ENCODE data around the gene CAVIN3. TPM values are rescaled to one million over a fixed set of nuclear protein-coding genes. Genes with fewer than 3 reads are reported as not detected.
A peak's percentile ranks its signal among the peaks of the same experiment; 100 is the strongest.

CAVIN3 gene
- total RNA-seq, 1 experiment from 2014 or later = 41.5 TPM

GRCh38 chr11:6307876-6308275 is 12.4 kb downstream of the CAVIN3 start:
- ChIA-PET CTCF (interaction anchor here (1.0 to 4.1 kb wide), 9 partner anchors 9 to 71 kb away, joined by 5 to 36 read pairs (median 8); partner anchors contain the start of gene CAVIN3), POLR2A (no interaction called here)
- no peak overlapping the region for H3K27ac Mint-ChIP-seq
- DNase-seq (ENCODE audit: low spot score) (no peak), ATAC-seq (peak; percentile 22)
- H3K4me1 Mint-ChIP-seq = peaks cover 33% of the 10 kb centered on the region
- no peaks in the 10 kb centered on the region for H3K27me3 Mint-ChIP-seq (ENCODE audit: low read depth)
- no peaks in the 10 kb centered on the region for H3K36me3 Mint-ChIP-seq
- H3K9me3 Mint-ChIP-seq = 0 out of 2 replicates have a peak, but pooled peaks cover 3% of the 10 kb centered on the region
- H3K4me3 Mint-ChIP-seq = no peak overlapping the region
- no peak for TF ChIP-seq ZNF671 (CRISPR knock-in tag; IDR thresholded peaks at IDR 0.05)
- TF ChIP-seq ZNF512 (CRISPR knock-in tag; IDR thresholded peaks at IDR 0.05; ENCODE audit: borderline replicate concordance) = no peak
- no peak for TF ChIP-seq CREB1 (CRISPR knock-in tag; IDR thresholded peaks at IDR 0.05)
- TF ChIP-seq PRRX2 (CRISPR knock-in tag; IDR thresholded peaks at IDR 0.05) = no peak
- TF ChIP-seq, protein P1, sequence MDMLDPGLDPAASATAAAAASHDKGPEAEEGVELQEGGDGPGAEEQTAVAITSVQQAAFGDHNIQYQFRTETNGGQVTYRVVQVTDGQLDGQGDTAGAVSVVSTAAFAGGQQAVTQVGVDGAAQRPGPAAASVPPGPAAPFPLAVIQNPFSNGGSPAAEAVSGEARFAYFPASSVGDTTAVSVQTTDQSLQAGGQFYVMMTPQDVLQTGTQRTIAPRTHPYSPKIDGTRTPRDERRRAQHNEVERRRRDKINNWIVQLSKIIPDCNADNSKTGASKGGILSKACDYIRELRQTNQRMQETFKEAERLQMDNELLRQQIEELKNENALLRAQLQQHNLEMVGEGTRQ (CRISPR knock-in tag; IDR thresholded peaks at IDR 0.05) = no peak
- TF ChIP-seq MYBL2 (CRISPR knock-in tag; IDR thresholded peaks at IDR 0.05) = no peak
- TF ChIP-seq ZNF423 (CRISPR knock-in tag; IDR thresholded peaks at IDR 0.05) = no peak
- TF ChIP-seq ETV6 (CRISPR knock-in tag; IDR thresholded peaks at IDR 0.05) = no peak
- TF ChIP-seq FOXJ3 (CRISPR knock-in tag; IDR thresholded peaks at IDR 0.05; ENCODE audit: borderline replicate concordance) = no peak
- no peak for TF ChIP-seq ATF1 (CRISPR knock-in tag; IDR thresholded peaks at IDR 0.05)
- TF ChIP-seq KAT7 (CRISPR knock-in tag; IDR thresholded peaks at IDR 0.05; ENCODE audit: borderline replicate concordance) = no peak
- TF ChIP-seq CTCF (IDR thresholded peaks at IDR 0.05) = no peak
- TF ChIP-seq ZNF532 (CRISPR knock-in tag; IDR thresholded peaks at IDR 0.05; ENCODE audit: borderline replicate concordance) = no peak
- no peak for TF ChIP-seq OVOL2 (CRISPR knock-in tag; IDR thresholded peaks at IDR 0.05; ENCODE audit: borderline replicate concordance)
- no peak for TF ChIP-seq GABPB1 (CRISPR knock-in tag; IDR thresholded peaks at IDR 0.05)
- no peak for TF ChIP-seq HMGA2 (CRISPR knock-in tag; IDR thresholded peaks at IDR 0.05)
- TF ChIP-seq TCF7 (CRISPR knock-in tag; IDR thresholded peaks at IDR 0.05; ENCODE audit: low read depth) = no peak

DNA sequence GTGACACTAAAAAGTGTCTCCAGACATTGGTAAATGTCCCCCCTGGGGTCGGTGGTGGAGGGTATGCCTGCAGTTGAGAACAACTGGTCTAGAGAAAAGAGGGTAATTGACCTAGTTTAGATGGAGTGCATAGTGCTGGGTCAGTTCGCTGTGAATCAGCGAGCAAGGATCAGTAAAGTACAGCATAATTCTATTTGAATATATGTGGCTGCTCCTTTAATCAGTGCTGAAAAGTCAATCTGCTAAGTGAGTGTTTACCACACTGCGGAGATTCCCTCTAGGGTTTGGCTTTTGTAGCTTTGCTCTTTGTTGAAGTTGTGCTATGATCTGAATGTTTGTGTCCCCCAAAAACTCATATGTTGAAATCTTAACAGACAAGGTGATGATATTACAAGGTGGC is 15.0 kb downstream of the CAVIN3 start:
- ATAC-seq = peak; percentile 17; the same call in 1 of the 2 replicates
- Mint-ChIP-seq H3K4me1 (peaks cover 51% of the 10 kb centered on the region), H3K9me3 (0 out of 2 replicates have a peak, but pooled peaks cover 3% of the 10 kb centered on the region), H3K27ac (no peak overlapping the region), H3K36me3 (no peaks in the 10 kb centered on the region), H3K27me3 (ENCODE audit: low read depth) (no peaks in the 10 kb centered on the region), H3K4me3 (no peak overlapping the region)
- POLR2A ChIA-PET = no interaction called here
- CTCF ChIA-PET = interaction anchor here (0.7 to 4.1 kb wide), 5 partner anchors 10 to 58 kb away, joined by 3 to 18 read pairs (median 13); no protein-coding TSS in a partner anchor
- no peak for DNase-seq (ENCODE audit: low spot score)
- TF ChIP-seq RORB (CRISPR knock-in tag; IDR thresholded peaks at IDR 0.05) = no peak
- no peak for TF ChIP-seq ZNF423 (CRISPR knock-in tag; IDR thresholded peaks at IDR 0.05)
- no peak for TF ChIP-seq TEAD4 (CRISPR knock-in tag; IDR thresholded peaks at IDR 0.05)
- no peak for TF ChIP-seq ARID4B (CRISPR knock-in tag; IDR thresholded peaks at IDR 0.05; ENCODE audit: borderline replicate concordance)
- no peak for TF ChIP-seq FOXP1 (CRISPR knock-in tag; IDR thresholded peaks at IDR 0.05; ENCODE audit: borderline replicate concordance)
- no peak for TF ChIP-seq HMGA2 (CRISPR knock-in tag; IDR thresholded peaks at IDR 0.05)
- TF ChIP-seq ELF4 (CRISPR knock-in tag; IDR thresholded peaks at IDR 0.05; ENCODE audit: low read depth) = no peak

All from WTC11 (cell line).